ENCODE data around the gene RUNX1. TPM values are rescaled to one million over a fixed set of nuclear protein-coding genes. Genes with fewer than 3 reads are reported as not detected.

Gene RUNX1
- total and polyA plus RNA-seq, 2 of the 13 experiments (the other 11 are each of a cell fraction or from before 2014, with no cell fraction given): 5.4 to 6.4 TPM

- TF ChIP-seq AHDC1 (CRISPR knock-in tag; IDR thresholded peaks at IDR 0.05; ENCODE audit: borderline replicate concordance) (peak; percentile 70; the same call in 1 of the 2 replicates), SOX13 (IDR thresholded peaks at IDR 0.05) (no peak), SOX13 (CRISPR knock-in tag; conservative IDR thresholded peaks at IDR 0.05 in 1 of 2, IDR thresholded peaks at IDR 0.05 in 1 of 2) (peak in 1 of 2 experiments; percentile 65; a peak in 2 of 4 replicates), CEBPZ (IDR thresholded peaks at IDR 0.05; ENCODE audit: low read length) (no peak), NR2F1 (CRISPR knock-in tag; IDR thresholded peaks at IDR 0.05) (peak; percentile 82 to 85), ZSCAN22 (CRISPR knock-in tag; IDR thresholded peaks at IDR 0.05) (no peak), HMG20A (CRISPR knock-in tag; IDR thresholded peaks at IDR 0.05; ENCODE audit: borderline replicate concordance) (peak; percentile 60; the same call in 1 of the 2 replicates), ZNF7 (CRISPR knock-in tag; IDR thresholded peaks at IDR 0.05) (peak; percentile 69), ZNF138 (CRISPR knock-in tag; IDR thresholded peaks at IDR 0.05; ENCODE audit: low read depth) (no peak), ATF2 (CRISPR knock-in tag; IDR thresholded peaks at IDR 0.05) (0 out of 2 replicates have a peak, but pooled peaks have one; percentile 29), ARID2 (CRISPR knock-in tag; IDR thresholded peaks at IDR 0.05; ENCODE audit: borderline replicate concordance) (no peak), ARID5B (CRISPR knock-in tag; IDR thresholded peaks at IDR 0.05) (peak; percentile 79), PHF21A (CRISPR knock-in tag; IDR thresholded peaks at IDR 0.05) (0 out of 2 replicates have a peak, but pooled peaks have one; percentile 34), FOXJ3 (CRISPR knock-in tag; IDR thresholded peaks at IDR 0.05; ENCODE audit: borderline replicate concordance) (peak; percentile 49; the same call in 1 of the 2 replicates), ZNF644 (CRISPR knock-in tag; IDR thresholded peaks at IDR 0.05; ENCODE audit: low read depth) (0 out of 2 replicates have a peak, but pooled peaks have one; percentile 62)
Measured at GRCh38 chr21:34774750-34775149, 274.4 kb downstream of the RUNX1 start (continued).

Measured in HepG2 (cell line).